SK-N-SH (cell line): ENCODE measurements around the gene FAM83D.

Experiments used
- CHD2 ChIP-seq: fragments of 150-350 bp; IDR thresholded peaks from 2 replicates; pipeline ENCODE4 v1.6.1; 2018; ENCODE audit warnings: low read length; ENCODE audit not compliant: partially characterized antibody
- EP300 ChIP-seq, 2 experiments: IDR thresholded peaks; 2 replicates each; pipeline versions ENCODE4 v1.4.0 to v1.6.1; 2012; ENCODE audit warnings: borderline replicate concordance in 1 of 2, low read depth in 1 of 2, low read length in 1 of 2
- FOSL2 ChIP-seq: IDR thresholded peaks from 2 replicates; pipeline ENCODE4 v1.4.0; 2012; ENCODE audit warnings: low read depth, mild to moderate bottlenecking, moderate library complexity, borderline replicate concordance
- FOXM1 ChIP-seq: IDR thresholded peaks from 2 replicates; pipeline ENCODE4 v1.4.0; 2012; ENCODE audit warnings: low read depth, mild to moderate bottlenecking
- JUND ChIP-seq: IDR thresholded peaks from 2 replicates; pipeline ENCODE4 v1.4.0; 2012
- RXRA ChIP-seq: IDR thresholded peaks from 2 replicates; pipeline ENCODE4 v1.4.0; 2012; ENCODE audit warnings: low read depth, mild to moderate bottlenecking, borderline replicate concordance
- SIN3A ChIP-seq: IDR thresholded peaks from 2 replicates; pipeline ENCODE4 v1.6.1; 2012; ENCODE audit warnings: low read depth, mild to moderate bottlenecking, low read length, moderate library complexity, borderline replicate concordance
- TEAD4 ChIP-seq: IDR thresholded peaks from 2 replicates; pipeline ENCODE4 v1.4.0; 2012; ENCODE audit warnings: mild to moderate bottlenecking, borderline replicate concordance; ENCODE audit not compliant: insufficient read depth
- TF ChIP-seq, protein P1 (sequence below): fragments of 200-600 bp; sonication (generic); IDR thresholded peaks from 2 replicates; pipeline ENCODE4 v1.6.1; 2017; ENCODE audit warnings: antibody characterized with exemption, mild to moderate bottlenecking, moderate library complexity
- TF ChIP-seq, protein P2 (sequence below): IDR thresholded peaks from 2 replicates; pipeline ENCODE4 v1.4.0; 2012; ENCODE audit warnings: low read depth
- TF ChIP-seq, protein P3 (sequence below): fragments of 150-350 bp; IDR thresholded peaks from 2 replicates; pipeline ENCODE4 v1.6.1; 2017; ENCODE audit warnings: antibody characterized with exemption, low read length, low read depth, borderline replicate concordance
- TF ChIP-seq, protein P4 (sequence below): IDR thresholded peaks from 2 replicates; pipeline ENCODE4 v1.4.0; 2012; ENCODE audit warnings: low read depth, borderline replicate concordance
- TF ChIP-seq, protein P5 (sequence below): IDR thresholded peaks from 2 replicates; pipeline ENCODE4 v1.6.1; 2012; ENCODE audit warnings: mild to moderate bottlenecking, low read depth, low read length, moderate library complexity

DNA sequence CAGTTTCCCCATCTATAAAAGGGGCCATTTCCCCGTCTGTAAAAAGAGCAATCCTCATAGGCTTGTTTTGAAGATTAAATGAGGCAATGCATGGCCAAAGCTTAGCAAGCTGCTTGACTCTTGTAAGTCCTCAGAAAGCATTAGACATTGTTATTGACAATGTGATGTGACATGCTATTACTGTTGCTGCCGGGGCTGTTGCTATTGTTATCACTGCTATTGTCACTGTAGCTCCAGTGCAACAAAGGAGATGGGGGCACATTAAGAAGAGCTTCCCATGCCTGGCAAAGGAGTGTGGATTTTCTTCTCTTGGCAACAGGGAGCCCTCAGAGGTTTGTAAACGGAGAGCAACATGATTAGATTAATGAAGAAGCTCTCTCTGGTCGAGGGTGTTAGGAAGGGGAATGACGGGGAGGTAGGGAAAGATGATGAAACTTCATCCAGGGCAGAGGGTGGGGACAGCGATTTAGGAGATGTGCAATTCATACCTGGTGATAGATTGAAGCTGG, 33.1 kb upstream of the FAM83D start:
- TF ChIP-seq, protein P1, sequence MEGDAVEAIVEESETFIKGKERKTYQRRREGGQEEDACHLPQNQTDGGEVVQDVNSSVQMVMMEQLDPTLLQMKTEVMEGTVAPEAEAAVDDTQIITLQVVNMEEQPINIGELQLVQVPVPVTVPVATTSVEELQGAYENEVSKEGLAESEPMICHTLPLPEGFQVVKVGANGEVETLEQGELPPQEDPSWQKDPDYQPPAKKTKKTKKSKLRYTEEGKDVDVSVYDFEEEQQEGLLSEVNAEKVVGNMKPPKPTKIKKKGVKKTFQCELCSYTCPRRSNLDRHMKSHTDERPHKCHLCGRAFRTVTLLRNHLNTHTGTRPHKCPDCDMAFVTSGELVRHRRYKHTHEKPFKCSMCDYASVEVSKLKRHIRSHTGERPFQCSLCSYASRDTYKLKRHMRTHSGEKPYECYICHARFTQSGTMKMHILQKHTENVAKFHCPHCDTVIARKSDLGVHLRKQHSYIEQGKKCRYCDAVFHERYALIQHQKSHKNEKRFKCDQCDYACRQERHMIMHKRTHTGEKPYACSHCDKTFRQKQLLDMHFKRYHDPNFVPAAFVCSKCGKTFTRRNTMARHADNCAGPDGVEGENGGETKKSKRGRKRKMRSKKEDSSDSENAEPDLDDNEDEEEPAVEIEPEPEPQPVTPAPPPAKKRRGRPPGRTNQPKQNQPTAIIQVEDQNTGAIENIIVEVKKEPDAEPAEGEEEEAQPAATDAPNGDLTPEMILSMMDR, result no peak
- TF ChIP-seq JUND (no peak), CHD2 (no peak), FOSL2 (no peak), TEAD4 (no peak), RXRA (no peak), EP300 (IDR thresholded peaks at IDR 0.05; ENCODE audit: borderline replicate concordance in 1 of 2, low read depth in 1 of 2, low read length in 1 of 2) (no peak), FOXM1 (no peak), SIN3A (no peak)
- TF ChIP-seq, protein P2, sequence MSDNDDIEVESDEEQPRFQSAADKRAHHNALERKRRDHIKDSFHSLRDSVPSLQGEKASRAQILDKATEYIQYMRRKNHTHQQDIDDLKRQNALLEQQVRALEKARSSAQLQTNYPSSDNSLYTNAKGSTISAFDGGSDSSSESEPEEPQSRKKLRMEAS, result no peak
- TF ChIP-seq, protein P3, sequence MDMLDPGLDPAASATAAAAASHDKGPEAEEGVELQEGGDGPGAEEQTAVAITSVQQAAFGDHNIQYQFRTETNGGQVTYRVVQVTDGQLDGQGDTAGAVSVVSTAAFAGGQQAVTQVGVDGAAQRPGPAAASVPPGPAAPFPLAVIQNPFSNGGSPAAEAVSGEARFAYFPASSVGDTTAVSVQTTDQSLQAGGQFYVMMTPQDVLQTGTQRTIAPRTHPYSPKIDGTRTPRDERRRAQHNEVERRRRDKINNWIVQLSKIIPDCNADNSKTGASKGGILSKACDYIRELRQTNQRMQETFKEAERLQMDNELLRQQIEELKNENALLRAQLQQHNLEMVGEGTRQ, result no peak
- TF ChIP-seq, protein P4, sequence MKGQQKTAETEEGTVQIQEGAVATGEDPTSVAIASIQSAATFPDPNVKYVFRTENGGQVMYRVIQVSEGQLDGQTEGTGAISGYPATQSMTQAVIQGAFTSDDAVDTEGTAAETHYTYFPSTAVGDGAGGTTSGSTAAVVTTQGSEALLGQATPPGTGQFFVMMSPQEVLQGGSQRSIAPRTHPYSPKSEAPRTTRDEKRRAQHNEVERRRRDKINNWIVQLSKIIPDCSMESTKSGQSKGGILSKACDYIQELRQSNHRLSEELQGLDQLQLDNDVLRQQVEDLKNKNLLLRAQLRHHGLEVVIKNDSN, result no peak
- TF ChIP-seq, protein P5, sequence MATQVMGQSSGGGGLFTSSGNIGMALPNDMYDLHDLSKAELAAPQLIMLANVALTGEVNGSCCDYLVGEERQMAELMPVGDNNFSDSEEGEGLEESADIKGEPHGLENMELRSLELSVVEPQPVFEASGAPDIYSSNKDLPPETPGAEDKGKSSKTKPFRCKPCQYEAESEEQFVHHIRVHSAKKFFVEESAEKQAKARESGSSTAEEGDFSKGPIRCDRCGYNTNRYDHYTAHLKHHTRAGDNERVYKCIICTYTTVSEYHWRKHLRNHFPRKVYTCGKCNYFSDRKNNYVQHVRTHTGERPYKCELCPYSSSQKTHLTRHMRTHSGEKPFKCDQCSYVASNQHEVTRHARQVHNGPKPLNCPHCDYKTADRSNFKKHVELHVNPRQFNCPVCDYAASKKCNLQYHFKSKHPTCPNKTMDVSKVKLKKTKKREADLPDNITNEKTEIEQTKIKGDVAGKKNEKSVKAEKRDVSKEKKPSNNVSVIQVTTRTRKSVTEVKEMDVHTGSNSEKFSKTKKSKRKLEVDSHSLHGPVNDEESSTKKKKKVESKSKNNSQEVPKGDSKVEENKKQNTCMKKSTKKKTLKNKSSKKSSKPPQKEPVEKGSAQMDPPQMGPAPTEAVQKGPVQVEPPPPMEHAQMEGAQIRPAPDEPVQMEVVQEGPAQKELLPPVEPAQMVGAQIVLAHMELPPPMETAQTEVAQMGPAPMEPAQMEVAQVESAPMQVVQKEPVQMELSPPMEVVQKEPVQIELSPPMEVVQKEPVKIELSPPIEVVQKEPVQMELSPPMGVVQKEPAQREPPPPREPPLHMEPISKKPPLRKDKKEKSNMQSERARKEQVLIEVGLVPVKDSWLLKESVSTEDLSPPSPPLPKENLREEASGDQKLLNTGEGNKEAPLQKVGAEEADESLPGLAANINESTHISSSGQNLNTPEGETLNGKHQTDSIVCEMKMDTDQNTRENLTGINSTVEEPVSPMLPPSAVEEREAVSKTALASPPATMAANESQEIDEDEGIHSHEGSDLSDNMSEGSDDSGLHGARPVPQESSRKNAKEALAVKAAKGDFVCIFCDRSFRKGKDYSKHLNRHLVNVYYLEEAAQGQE, result no peak
